Ovary (tissue), 9 donors: Measurements from ENCODE around the gene RAB27B. TPM values are rescaled to one million over a fixed set of nuclear protein-coding genes. Genes with fewer than 3 reads are reported as not detected.

Experiments
- DNase-seq, 5 donors: peaks; one replicate each; pipeline ENCODE4 v3.0.0-alpha.2; 2019 to 2020
- H3K27ac ChIP-seq, 2 donors: fragments of 200-600 bp; one replicate each; pipeline versions ENCODE4 v1.5.1 to v1.8.0; 2019 to 2022
- H3K27me3 ChIP-seq: fragments of 200-600 bp; one replicate; pipeline ENCODE4 v1.8.0; 2022
- H3K36me3 ChIP-seq: fragments of 200-600 bp; sonication (generic); one replicate; pipeline ENCODE4 v1.5.1; 2019
- H3K4me1 ChIP-seq: one replicate; pipeline ENCODE4 v1.8.1; 2013; ENCODE audit warnings: mild to moderate bottlenecking, moderate library complexity; ENCODE audit not compliant: insufficient read depth
- H3K4me3 ChIP-seq: fragments of 200-600 bp; sonication (generic); one replicate; pipeline ENCODE4 v1.5.1; 2017
- H3K9me3 ChIP-seq, 2 donors: fragments of 200-600 bp in 1 of 2; sonication (generic) in 1 of 2; one replicate each; pipeline versions ENCODE4 v1.5.1 to v1.8.1; 2013 to 2019; ENCODE audit warnings: mild to moderate bottlenecking in 1 of 2, moderate library complexity in 1 of 2
- EP300 ChIP-seq: sonication (generic); formaldehyde crosslinking; IDR thresholded peaks from one replicate; pipeline ENCODE4 v1.6.1; 2017; ENCODE audit warnings: antibody characterized with exemption
- POLR2A ChIP-seq: fragments of 450-650 bp; IDR thresholded peaks from one replicate; pipeline ENCODE4 v1.6.1; 2017; ENCODE audit warnings: antibody characterized with exemption, mild to moderate bottlenecking, moderate library complexity
- WGBS, 3 donors: extraction: QIAGEN DNeasy Blood & Tissue Kit in 1 of 3; methylation state at CpG; one replicate each; pipeline versions ENCODE4 v1.1.5 to v1.1.7; 2013 to 2017; 5-methylcytosine and 5-hydroxymethylcytosine counted together
- intact Hi-C, 4 donors: fragments of 100-400 bp; cut with DNase I; formaldehyde crosslinking; loops; one replicate each; pipeline versions ENCODE4 v1.11.0 to v1.15.1; 2022 to 2023
- polyA plus RNA-seq, 2 donors: library from polyadenylated mRNA; stranded (reverse); fragments of 200-250 nt in 1 of 2; fragments of 350-450 nt in 1 of 2; fragmentation: Illumina TruSeq in 1 of 2; extraction: RNeasy Lipid Tissue Mini Kit (QIAGEN cat#74804) in 1 of 2; gene quantifications; one replicate each; pipeline ENCODE4 v1.2.3, GENCODE V29; 2013 to 2014
- total RNA-seq, 7 donors: library from RNA; depleted of rRNA in 2 of 7; stranded (reverse); fragments of >200 nt in 2 of 7; fragmentation: NEBNext Ultra II Directional in 3 of 7; extraction: Animal tissue kit (Norgen Biotek cat#: 25700) in 3 of 7; gene quantifications; one replicate each; pipeline versions ENCODE4 v1.1.0 to v1.2.4, GENCODE V29; 2016 to 2023
- TF ChIP-seq, protein P1 (sequence below), 3 donors: fragments of 450-650 bp in 2 of 3; fragments of 200-600 bp in 1 of 3; IDR thresholded peaks; one replicate each; pipeline versions ENCODE4 v1.5.1 to v1.8.0; 2016 to 2022; ENCODE audit warnings: antibody characterized with exemption in 3 of 3, mild to moderate bottlenecking in 1 of 3
- donor health status: DM: no; HTN: no; CAD: no; lungs with moderate emphysema.
- donor health status: DM: no; HTN: no; CAD: no.
- donor health status: Bipolar disorder and iron deficiency.
- donor health status: DM: yes; HTN: yes; CAD: no.
- donor health status: DM: no; HTN: no; CAD: no.
- donor health status: DM: yes; HTN: yes; CAD: no.

The RAB27B gene
- total and polyA plus RNA-seq, 9 donors = 0.05 to 3.9 (median 0.12) TPM

DNA sequence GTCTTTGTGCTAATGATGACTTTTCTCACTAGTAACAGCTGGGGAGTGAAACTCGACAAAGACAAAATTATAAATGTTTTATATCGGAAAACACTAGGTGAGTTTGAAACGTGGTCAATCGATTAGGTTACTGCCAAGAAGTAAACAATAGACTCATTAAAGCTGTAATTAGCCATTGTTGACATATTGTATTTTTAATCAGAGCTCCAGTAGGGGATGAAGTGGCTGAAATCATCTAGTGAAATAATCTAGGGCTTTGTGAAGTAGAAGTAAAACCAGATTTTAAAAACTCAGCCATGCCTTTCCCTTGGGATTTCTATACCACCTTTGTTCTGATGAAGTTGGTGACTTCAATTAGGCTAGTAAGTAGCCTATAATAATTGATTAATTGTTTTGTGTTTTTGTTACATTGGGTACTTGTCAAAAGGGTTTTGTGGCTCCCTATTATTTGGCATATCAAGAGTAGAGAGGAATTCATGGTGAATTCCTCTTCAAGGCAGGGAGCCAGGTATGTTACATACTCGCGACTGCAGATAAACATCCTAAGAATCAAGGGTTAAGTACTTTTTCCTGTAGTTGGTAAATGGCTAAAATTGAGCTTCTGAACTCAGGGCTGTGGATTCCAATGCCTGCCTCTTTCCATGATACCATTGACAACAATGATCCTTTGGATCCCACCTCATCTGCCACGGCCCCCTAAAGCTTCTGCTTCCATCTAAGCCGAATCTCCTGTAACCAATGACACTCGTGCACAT, 31.6 kb downstream of the RAB27B start:
- no peak overlapping the region for H3K27ac ChIP-seq
- no peak overlapping the region for H3K4me3 ChIP-seq
- no peak for DNase-seq
- no peaks in the 10 kb centered on the region for H3K36me3 ChIP-seq
- 73 to 83% (median 76%) methylated on average over 9 of the region's 9 CpGs for WGBS, 3 donors
- intact Hi-C loops = no loop called here
- H3K4me1 ChIP-seq = no peaks in the 10 kb centered on the region
- TF ChIP-seq EP300 (no peak), POLR2A (no peak)
- TF ChIP-seq, protein P1, sequence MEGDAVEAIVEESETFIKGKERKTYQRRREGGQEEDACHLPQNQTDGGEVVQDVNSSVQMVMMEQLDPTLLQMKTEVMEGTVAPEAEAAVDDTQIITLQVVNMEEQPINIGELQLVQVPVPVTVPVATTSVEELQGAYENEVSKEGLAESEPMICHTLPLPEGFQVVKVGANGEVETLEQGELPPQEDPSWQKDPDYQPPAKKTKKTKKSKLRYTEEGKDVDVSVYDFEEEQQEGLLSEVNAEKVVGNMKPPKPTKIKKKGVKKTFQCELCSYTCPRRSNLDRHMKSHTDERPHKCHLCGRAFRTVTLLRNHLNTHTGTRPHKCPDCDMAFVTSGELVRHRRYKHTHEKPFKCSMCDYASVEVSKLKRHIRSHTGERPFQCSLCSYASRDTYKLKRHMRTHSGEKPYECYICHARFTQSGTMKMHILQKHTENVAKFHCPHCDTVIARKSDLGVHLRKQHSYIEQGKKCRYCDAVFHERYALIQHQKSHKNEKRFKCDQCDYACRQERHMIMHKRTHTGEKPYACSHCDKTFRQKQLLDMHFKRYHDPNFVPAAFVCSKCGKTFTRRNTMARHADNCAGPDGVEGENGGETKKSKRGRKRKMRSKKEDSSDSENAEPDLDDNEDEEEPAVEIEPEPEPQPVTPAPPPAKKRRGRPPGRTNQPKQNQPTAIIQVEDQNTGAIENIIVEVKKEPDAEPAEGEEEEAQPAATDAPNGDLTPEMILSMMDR (IDR thresholded peaks at IDR 0.05) = no peak
- H3K9me3 ChIP-seq = no peaks in the 10 kb centered on the region
- H3K27me3 ChIP-seq = no peaks in the 10 kb centered on the region

DNA sequence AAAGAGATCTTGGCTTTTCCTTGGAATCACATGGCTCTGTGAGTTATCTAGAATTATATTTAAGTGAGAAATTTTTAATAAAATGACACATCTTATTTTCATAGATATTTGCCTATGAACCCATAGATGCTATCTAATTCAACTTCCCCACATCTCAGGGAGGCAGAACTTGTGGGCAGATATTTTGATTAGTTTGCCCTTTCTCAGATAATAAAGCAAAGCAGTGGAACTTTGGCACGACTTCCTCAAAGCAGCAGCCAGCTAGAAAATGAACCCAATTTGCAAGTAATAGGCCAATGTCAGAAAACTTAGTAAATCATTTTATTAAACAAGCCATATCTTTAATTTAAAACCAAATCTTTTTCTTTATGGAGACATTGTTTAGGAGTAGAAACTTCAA, 32.7 kb downstream of the RAB27B start:
- intact Hi-C loops = no loop called here
- 53 to 61% (median 59%) methylated on average over 1 of the region's 1 CpG for WGBS, 3 donors
- Histone ChIP-seq H3K36me3 (no peaks in the 10 kb centered on the region), H3K9me3 (no peaks in the 10 kb centered on the region), H3K4me1 (no peaks in the 10 kb centered on the region), H3K4me3 (no peak overlapping the region), H3K27me3 (no peaks in the 10 kb centered on the region), H3K27ac (no peak overlapping the region)
- TF ChIP-seq EP300 = no peak
- TF ChIP-seq, protein P1 (IDR thresholded peaks at IDR 0.05) = no peak
- TF ChIP-seq POLR2A = no peak
- no peak for DNase-seq

DNA sequence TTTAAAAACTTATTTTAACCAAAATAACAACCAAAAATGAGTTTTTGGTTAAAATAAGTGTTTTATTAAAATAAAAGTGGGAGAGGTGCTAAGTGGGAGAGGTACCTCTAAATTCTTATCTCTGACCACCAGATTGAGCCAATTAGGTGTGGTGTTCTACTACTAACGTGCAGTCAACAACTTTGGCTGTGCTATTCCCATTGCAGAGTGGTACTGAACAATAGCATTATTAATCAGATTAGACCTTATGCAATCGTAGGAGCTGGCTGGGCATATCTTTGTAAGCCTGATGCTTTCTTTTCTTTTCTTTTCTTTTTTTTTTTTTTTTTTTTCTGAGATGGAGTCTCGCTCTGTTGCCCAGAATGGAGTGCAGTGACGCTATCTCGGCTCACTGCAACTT, 38.9 kb downstream of the RAB27B start:
- intact Hi-C loops = no loop called here

DNA sequence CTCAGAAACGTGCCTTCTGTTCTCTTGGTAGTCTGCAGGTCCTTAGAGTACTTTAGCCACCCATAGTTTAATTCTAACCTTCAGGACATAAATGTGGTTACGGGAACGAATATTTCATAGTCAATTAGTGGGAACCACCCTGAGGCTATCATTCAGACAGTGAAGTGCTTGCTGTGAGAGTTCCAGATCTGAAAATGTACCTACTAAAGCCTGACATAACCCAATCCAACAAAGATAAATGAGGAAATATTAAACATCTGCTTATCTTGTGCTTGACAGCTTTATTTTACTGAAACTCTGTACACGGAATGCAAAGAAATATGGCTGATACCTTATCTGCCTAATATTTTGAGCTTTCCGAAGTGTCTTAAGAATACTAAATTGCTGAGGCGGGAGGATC, 43.0 kb downstream of the RAB27B start:
- no peaks in the 10 kb centered on the region for H3K27me3 ChIP-seq
- intact Hi-C loops = no loop called here
- no peak overlapping the region for H3K4me3 ChIP-seq
- H3K27ac ChIP-seq = no peak overlapping the region
- WGBS, 3 donors = 51 to 60% (median 59%) methylated on average over 6 of the region's 6 CpGs
- no peaks in the 10 kb centered on the region for H3K36me3 ChIP-seq
- H3K4me1 ChIP-seq = no peaks in the 10 kb centered on the region
- TF ChIP-seq POLR2A (no peak), EP300 (no peak)
- TF ChIP-seq, protein P1 (IDR thresholded peaks at IDR 0.05) = no peak
- no peak for DNase-seq
- no peaks in the 10 kb centered on the region for H3K9me3 ChIP-seq

More for the DNA sequence above, 38.9 kb downstream of the RAB27B start:
- TF ChIP-seq, protein P1 (IDR thresholded peaks at IDR 0.05) = no peak
- TF ChIP-seq EP300 (no peak), POLR2A (no peak)
- no peaks in the 10 kb centered on the region for H3K27me3 ChIP-seq
- H3K4me3 ChIP-seq = no peak overlapping the region
- no peaks in the 10 kb centered on the region for H3K36me3 ChIP-seq
- no peak for DNase-seq
- no peaks in the 10 kb centered on the region for H3K9me3 ChIP-seq
- no peaks in the 10 kb centered on the region for H3K4me1 ChIP-seq
- 86 to 90% (median 87%) methylated on average over 5 of the region's 5 CpGs for WGBS, 3 donors
- no peak overlapping the region for H3K27ac ChIP-seq
